GM15510 (cell line): Measurements from ENCODE around the gene SP100.
A peak's percentile ranks its signal among the peaks of the same experiment; 100 is the strongest.

Source experiments
- POLR2A ChIP-seq: IDR thresholded peaks from 3 replicates; pipeline ENCODE4 v1.6.1; 2011; ENCODE audit warnings: borderline replicate concordance; ENCODE audit not compliant: insufficient read length; ENCODE audit errors: extremely low read depth

The SP100 gene

DNA sequence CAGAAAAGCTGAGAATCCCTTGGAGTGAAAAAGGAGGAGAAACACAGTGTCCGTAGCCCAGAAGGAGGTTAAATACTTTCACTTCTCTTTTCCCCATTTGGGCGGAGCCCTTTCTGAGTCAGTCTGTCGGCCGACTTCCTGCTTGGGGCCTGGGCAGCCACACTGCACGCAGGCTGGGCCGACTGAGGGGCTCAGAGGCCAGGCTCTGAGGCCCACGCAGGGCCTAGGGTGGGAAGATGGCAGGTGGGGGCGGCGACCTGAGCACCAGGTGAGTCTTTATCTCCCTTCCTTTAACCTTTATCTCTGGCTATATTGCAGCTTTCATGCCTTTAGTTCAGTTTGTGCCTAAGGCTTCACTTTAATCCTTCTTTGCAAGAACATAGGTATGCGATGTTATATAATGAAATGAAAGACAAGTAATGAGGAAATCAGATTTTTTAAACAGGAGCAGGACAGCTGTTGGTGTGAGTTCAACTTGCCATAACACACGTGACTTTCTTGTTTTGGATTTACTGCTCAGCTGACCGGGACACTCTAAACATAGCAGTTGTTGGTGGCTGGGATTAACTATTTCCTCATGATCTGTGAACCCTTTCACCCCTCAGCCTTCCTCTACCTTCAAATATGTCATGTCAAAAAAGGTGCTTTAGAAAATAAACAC, at the start of gene SP100:
SP100 (plus strand) TSS at position 141 of the 661 bp plus-strand sequence; CDS start at position 237, 96 bp downstream.
- peak; percentile 94 for TF ChIP-seq POLR2A

DNA sequence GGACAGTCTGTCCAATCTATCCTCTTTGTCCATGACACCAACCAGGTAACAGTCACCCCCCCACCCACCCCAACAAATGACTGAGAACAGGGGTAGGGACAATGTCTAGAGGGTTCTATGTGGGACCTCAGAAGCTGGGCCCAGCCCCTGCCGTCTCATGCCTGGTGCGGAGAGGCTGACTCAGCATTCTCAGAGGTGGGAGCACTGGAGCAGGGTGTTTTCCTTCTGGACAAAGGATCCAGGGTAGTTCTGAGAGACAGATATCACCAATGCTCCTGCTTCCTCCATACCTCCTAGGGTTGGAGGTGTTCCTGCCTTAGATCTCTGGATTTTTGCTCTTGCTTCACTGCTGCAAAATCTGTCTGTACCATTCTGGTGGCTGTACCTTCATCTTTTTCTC, 33.9 kb upstream of the SP100 start:
- TF ChIP-seq POLR2A, result no peak

DNA sequence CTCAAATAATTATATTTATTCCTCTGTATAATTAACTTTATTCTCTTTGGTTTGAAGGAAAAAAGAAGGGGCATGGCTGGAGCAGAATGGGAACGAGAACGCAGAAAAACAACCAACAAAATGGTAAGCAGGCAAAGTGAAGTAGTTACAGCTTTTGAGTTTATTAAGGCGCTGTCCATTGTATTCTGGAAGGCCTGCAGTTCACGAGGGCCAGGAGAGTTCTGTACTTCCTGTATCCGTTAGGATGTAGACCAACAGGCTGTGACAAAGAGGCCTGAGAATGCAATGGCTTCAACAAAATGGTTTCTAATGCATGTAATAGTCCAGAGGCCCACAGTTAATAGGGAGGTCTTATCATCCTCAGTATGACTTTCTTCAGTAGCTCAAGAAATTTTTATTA, 32.5 kb upstream of the SP100 start:
- TF ChIP-seq POLR2A, result no peak

DNA sequence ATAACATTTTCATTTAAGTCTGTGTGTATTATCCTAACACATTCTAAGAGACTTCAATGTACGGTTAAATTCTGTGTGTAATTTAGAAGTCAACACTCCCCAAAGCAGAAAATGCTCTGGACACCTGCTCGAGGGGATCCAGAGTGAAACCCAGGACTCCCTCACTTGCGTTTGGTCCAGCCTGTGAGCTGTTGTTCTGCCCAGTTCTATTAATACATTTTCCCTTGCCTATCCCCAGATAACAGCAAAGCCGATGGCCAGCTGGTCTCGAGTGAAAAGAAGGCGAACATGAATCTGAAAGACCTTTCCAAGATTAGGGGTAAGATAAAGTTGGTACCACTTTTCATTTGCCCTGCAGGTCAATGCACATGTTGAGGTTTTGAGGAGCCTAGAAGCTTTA, 31.0 kb upstream of the SP100 start:
- no peak for TF ChIP-seq POLR2A

DNA sequence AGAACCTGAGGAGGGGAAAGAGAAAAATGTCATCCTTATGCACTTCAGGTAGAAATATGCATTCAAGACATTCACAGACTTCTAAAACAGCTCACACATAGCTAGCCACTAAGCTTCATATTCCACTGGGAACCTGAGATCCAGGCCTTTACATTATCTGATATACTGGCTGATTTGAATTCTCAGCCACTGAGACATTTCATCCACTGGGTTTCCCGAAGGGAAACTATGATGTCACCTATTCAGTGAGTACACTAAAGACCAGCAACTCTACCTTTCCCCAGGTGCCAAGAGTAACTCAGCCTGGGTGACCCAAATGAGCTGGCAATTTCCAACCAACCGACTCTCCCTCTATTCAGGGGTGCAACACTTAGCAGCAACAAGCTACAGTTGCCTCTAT, 21.7 kb upstream of the SP100 start:
- TF ChIP-seq POLR2A, result no peak

DNA sequence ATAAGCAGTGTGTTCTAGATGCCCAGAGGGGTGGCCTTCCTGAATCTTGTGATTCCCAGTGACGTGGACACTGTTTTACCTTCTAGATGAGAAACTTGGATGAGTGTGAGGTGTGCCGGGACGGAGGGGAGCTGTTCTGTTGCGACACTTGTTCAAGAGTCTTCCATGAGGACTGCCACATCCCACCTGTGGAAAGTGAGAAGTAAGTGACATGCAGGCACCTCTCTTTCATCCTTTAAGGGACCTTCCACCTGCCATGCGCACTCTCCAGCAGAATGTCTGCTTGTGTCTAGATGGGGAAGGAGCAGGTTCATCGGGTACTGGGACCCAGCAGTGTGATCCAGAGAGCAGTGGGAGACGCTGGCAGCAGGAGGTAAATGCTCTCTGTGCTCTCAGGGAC, 16.0 kb upstream of the SP100 start:
- TF ChIP-seq POLR2A, result no peak

DNA sequence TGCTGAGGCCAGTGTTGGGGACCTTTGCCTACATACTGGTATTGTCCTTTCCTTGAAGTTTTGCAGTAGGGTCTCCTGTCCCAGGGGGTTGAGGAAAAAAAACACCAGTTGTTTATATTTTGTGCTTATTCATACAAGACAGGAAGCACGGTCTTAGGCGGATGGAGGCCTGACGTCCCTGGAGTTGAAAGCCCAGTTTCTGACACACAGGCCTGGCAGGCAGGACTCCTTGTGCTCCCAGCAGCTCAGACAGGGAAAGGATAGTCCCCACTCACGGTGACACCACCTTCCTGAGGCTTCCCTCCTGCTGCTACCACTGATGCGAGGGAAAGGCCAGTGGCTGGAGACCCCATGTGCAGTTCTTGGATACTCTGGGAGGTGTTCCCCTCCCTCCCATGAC, 15.5 kb upstream of the SP100 start:
- no peak for TF ChIP-seq POLR2A

DNA sequence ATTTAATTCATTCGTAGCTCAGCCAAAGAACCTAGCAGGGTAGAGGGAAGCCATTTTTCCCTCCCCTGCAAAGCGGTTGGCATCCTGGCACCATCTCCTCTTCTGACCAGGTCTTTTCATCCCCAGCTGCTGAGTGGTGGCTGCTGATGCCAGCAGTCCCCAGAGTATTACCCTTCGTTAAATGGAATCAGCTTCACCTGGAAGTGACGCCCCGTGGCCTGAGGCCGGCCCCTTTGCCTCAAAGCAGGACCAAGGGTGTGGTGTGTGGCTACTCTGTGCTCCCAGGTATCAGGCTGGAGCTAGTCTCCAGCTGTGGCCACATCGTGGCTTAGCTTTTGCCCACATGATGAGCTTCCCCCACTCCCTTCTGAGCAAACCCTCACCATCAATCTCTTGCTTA, 12.3 kb upstream of the SP100 start:
- no peak for TF ChIP-seq POLR2A

DNA sequence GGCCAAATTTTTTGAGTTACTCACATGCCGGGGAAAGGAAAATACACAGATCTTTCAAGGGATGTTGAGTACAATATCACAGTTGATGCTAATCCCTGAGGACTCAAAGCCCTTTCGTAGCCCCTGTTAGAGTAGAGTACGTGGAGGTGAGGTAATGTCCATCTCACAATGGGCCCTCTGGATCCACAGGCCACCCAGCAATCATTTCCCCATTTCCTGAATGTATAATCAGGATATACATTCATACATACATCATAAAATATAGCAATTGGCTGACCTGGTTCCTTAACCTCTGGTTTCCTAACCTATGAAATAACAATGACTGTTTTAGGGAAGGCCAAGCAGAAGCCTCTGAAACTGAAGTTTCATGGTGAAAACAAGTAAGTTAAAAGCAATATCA, 10.2 kb upstream of the SP100 start:
- no peak for TF ChIP-seq POLR2A

DNA sequence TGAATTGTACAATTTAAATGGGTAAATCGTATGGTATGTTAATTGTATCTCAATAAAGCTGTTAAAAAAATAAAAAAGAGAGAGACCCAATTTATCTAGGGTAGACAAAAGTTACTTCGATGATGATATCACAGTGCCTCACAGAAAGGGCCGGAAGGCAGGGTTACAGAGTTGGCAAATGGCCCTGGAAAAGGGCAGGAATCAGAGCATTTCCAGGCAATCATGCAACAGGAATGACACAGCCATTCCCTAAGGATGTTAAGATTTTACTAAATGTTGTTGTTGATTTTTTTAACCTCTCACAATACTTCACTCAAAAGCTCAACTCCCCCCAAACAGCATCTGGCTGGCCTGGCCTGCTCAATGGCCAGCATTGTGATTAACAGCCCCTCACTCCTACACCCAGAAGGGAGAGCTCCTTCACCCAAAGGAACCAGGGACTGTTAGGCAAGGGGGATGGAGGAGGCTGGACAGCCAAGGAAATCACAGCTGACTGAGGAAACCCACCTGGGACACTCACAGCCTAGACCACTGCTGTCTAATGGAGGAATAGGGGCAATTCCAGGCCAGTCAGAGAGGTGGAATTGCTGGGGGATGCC, 7.7 kb upstream of the SP100 start:
- no peak for TF ChIP-seq POLR2A

DNA sequence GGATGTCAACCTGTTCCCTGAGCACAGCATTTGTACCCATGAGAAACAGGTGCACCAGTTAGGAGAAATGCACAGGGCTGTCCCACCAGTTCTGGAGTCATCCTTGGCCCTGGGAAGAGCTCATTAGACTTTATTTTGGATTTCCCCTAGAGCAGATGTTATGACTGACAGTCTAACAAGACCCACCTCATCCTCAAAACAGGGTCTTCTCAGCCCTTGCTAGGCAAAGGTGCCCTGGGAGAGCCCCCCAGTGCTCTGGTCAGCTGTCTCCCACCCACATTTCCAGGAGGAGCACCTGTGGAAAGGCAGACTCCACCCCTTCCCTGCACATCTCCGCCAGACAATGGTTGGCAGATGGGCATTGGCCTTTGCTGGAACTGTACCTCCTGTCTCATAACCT, 5.7 kb upstream of the SP100 start:
- TF ChIP-seq POLR2A, result no peak

DNA sequence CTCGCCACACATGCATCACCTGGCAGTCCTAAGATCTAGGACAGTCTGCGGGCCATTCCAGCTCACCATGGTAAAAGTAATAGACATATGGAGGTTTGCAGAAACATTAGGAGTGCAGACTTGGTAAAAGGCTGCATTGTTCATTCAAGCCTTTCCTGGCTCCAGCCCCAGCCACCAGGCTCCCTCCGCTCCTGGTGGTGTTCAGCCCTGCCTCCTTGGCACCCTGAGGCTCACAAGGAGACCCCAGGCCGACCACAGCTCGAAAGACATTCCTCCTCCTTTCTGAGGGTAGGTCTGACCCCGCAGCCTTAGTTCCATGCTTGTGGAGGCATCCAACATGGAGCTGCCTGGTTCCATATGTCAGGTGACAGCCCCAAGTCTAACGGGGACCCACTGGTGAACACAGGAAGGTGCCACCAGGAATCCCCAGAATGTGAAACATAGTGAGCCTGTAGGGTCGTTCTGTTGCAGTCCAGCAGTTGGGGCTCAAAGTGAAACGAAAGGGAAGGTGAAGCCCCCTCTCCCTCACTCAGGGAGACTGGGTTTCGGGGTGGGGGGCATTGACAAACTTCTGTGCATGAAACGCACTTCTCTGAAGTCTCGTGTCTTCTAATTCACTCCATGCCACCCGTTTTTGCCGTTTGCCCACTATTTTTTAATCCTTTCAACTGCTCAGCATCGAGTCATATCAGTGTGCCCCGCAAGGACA, 5.0 kb upstream of the SP100 start:
- TF ChIP-seq POLR2A, result no peak

DNA sequence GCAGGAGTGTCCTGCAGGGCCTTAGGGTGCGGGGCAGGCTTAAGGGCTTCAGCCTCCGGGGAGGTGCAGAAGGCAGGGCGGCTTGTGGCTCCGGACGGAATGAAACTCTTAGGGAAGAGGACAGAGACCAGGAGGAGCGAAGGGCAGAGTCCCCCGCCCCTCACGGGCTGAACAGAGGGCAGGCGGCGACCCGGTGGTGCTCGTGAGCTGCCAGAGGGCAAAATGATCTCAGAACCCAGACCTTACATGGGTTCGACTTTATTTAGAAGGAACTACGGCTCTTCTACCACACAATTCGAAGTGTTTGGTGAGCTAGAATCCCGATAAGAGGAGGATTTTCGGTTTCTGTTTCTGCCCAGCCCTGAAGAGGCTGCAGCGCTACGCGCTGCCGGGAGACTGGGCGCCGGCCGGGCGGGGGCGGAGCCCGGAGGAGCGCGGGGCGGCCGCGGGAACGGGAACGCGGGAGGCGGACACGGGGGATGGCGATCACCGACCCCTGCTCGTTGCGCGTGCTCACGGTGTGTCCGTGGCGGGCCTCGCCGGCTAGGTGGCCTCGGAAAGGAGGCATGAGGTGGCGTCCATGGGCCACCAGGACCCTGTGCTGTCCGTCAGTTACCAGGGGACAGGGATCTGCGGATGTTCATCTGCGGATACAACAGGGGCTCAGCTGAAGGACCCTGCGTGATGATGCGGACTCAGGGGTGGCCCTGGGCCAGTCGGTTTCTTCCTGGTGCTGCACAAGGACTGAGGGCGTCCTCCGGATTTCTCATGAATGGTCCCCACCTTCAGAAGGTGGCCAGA, 4.2 kb upstream of the SP100 start:
- peak; percentile 51 for TF ChIP-seq POLR2A

DNA sequence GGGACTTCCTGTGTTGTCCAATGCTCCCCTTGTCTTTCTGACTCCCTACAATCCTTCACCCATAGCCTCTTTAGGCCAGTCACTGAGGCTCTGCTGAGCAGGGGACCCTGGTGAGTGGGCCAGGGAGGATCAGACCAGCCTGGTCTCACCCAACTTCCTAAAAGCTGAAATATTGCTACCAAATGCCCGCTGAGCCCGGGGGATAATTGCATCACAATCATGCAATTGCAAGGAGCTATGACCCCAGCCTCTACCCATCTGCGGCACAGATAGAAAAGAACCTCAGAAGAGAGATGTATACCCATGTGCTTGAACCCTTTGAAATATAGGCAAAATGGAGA, 3.7 kb upstream of the SP100 start:
- TF ChIP-seq POLR2A, result no peak

DNA sequence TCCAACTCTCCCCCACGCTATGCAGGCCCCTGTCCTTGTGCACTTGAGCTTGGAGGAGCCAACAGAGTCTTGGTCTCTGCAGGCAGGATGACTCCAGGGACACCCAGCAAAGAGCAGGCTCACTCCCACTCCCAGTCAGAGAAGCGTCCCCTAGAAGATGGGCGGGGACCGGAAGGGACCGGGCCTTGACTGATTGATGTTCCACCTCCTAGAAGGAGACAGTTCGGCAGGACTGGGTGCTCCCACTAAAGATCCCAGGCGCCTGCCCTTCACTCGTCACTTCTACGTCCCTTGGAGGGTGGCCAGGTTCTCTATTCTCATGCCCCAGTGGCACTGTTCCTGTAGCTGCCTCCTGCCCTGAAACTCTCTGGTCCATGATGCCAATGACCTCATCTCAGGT, 3.2 kb upstream of the SP100 start:
- no peak for TF ChIP-seq POLR2A
